ENCODE data around the gene ZFAND3. TPM values are rescaled to one million over a fixed set of nuclear protein-coding genes. Genes with fewer than 3 reads are reported as not detected.

The ZFAND3 gene
- total and polyA plus RNA-seq, 10 of the 15 experiments (the other 5 are each of a cell fraction or from before 2014, with no cell fraction given) = 0.90 to 34.4 (median 16.3) TPM

- TF ChIP-seq, protein P1, sequence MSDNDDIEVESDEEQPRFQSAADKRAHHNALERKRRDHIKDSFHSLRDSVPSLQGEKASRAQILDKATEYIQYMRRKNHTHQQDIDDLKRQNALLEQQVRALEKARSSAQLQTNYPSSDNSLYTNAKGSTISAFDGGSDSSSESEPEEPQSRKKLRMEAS (IDR thresholded peaks at IDR 0.05; ENCODE audit: low read depth, low read length) = no peak
- TF ChIP-seq LARP7 (IDR thresholded peaks at IDR 0.05) (no peak), RFX5 (IDR thresholded peaks at IDR 0.05; ENCODE audit: low read depth, low read length) (no peak), SUZ12 (IDR thresholded peaks at IDR 0.05; ENCODE audit: unreplicated experiment) (no peak), MYB (IDR thresholded peaks at IDR 0.05; ENCODE audit: borderline replicate concordance, low read depth, low read length) (no peak)
- TF ChIP-seq, protein P2, sequence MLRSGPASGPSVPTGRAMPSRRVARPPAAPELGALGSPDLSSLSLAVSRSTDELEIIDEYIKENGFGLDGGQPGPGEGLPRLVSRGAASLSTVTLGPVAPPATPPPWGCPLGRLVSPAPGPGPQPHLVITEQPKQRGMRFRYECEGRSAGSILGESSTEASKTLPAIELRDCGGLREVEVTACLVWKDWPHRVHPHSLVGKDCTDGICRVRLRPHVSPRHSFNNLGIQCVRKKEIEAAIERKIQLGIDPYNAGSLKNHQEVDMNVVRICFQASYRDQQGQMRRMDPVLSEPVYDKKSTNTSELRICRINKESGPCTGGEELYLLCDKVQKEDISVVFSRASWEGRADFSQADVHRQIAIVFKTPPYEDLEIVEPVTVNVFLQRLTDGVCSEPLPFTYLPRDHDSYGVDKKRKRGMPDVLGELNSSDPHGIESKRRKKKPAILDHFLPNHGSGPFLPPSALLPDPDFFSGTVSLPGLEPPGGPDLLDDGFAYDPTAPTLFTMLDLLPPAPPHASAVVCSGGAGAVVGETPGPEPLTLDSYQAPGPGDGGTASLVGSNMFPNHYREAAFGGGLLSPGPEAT (IDR thresholded peaks at IDR 0.05; ENCODE audit: low read depth) = no peak
- TF ChIP-seq, protein P3, sequence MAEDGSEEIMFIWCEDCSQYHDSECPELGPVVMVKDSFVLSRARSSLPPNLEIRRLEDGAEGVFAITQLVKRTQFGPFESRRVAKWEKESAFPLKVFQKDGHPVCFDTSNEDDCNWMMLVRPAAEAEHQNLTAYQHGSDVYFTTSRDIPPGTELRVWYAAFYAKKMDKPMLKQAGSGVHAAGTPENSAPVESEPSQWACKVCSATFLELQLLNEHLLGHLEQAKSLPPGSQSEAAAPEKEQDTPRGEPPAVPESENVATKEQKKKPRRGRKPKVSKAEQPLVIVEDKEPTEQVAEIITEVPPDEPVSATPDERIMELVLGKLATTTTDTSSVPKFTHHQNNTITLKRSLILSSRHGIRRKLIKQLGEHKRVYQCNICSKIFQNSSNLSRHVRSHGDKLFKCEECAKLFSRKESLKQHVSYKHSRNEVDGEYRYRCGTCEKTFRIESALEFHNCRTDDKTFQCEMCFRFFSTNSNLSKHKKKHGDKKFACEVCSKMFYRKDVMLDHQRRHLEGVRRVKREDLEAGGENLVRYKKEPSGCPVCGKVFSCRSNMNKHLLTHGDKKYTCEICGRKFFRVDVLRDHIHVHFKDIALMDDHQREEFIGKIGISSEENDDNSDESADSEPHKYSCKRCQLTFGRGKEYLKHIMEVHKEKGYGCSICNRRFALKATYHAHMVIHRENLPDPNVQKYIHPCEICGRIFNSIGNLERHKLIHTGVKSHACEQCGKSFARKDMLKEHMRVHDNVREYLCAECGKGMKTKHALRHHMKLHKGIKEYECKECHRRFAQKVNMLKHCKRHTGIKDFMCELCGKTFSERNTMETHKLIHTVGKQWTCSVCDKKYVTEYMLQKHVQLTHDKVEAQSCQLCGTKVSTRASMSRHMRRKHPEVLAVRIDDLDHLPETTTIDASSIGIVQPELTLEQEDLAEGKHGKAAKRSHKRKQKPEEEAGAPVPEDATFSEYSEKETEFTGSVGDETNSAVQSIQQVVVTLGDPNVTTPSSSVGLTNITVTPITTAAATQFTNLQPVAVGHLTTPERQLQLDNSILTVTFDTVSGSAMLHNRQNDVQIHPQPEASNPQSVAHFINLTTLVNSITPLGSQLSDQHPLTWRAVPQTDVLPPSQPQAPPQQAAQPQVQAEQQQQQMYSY (CRISPR knock-in tag; IDR thresholded peaks at IDR 0.05) = no peak
- no TSS peak for BruUV-seq (replicated peaks)
- no peaks in the 10 kb centered on the region for H3K9me3 ChIP-seq (replicated peaks; ENCODE audit: control insufficient read depth, insufficient read depth, low read length)
- FAIRE-seq (no peak), DNase-seq (ENCODE audit: low read depth, low spot score) (no peak), ATAC-seq (no peak)
- intact Hi-C loops (cut with micrococcal nuclease; ENCODE audit: unreplicated experiment) = no loop called here
- peaks cover 53% of the 10 kb centered on the region for H3K79me2 ChIP-seq (ENCODE audit: control insufficient read depth, insufficient read depth, low read length)
- in situ Hi-C loops (cut with MboI) = no loop called here
- no peak overlapping the region for H3K27ac ChIP-seq (ENCODE audit: control insufficient read depth, insufficient read depth)
- CTCF ChIA-PET = interaction anchor here (1.1 kb wide), 1 partner anchor 97 kb away, joined by 3 read pairs; no protein-coding TSS in a partner anchor
- no peaks in the 10 kb centered on the region for H4K20me1 ChIP-seq (ENCODE audit: control insufficient read depth, insufficient read depth)
- H3K4me3 ChIP-seq = no peak overlapping the region
- POLR2A ChIA-PET = no interaction called here
- WGBS (ENCODE audit: insufficient coverage, insufficient replicate concordance, low lambda C conversion rate, missing lambda C conversion rate) = 67% methylated on average over 5 of the region's 5 CpGs
- peaks cover 28% of the 10 kb centered on the region for H3K4me1 ChIP-seq (ENCODE audit: control insufficient read depth, insufficient read depth, low read length)
- H3K4me2 ChIP-seq (ENCODE audit: control insufficient read depth, insufficient read depth) = no peak overlapping the region
- no peaks in the 10 kb centered on the region for H3K27me3 ChIP-seq (replicated peaks in 1 of 2; ENCODE audit: control insufficient read depth in 2 of 2, insufficient read depth in 2 of 2, low read length in 1 of 2)
- H3K9ac ChIP-seq (ENCODE audit: control insufficient read depth, insufficient read depth, low read length) = no peak overlapping the region
- SMC1A ChIA-PET (ENCODE audit: uncharacterized antibody, unreplicated experiment) = interaction anchor here (0.7 to 1.4 kb wide), 2 partner anchors 34 to 80 kb away, joined by 3 to 5 read pairs; no protein-coding TSS in a partner anchor
- no peak overlapping the region for H2AFZ ChIP-seq (ENCODE audit: control insufficient read depth, low read depth, low read length)
- RAD21 ChIA-PET (ENCODE audit: unreplicated experiment) = no interaction called here
- no peaks in the 10 kb centered on the region for H3K36me3 ChIP-seq (ENCODE audit: control insufficient read depth in 2 of 2, insufficient read depth in 2 of 2, low read length in 1 of 2)
Measured at GRCh38 chr6:37956711-37957275, 137.3 kb downstream of the ZFAND3 start.
